ENCODE results near the gene FKRP. TPM values are rescaled to one million over a fixed set of nuclear protein-coding genes. Genes with fewer than 3 reads are reported as not detected.
"Not testable (repeated sequence)": the region's sequence is repeated elsewhere in the genome, so short reads cannot be mapped to it uniquely, and the experiment has no call there.

Gene FKRP
- total RNA-seq, 1 experiment from 2014 or later = 33.1 TPM

GRCh38 chr19:46704379-46705076, 41.3 kb upstream of the FKRP start:
- intact Hi-C loops (cut with micrococcal nuclease; ENCODE audit: unreplicated experiment) = no loop called here
- no TSS peak for BruUV-seq (replicated peaks)
- H3K4me1 ChIP-seq = no peaks in the 10 kb centered on the region
- no peaks in the 10 kb centered on the region for H3K9me3 Mint-ChIP-seq (ENCODE audit: unreplicated experiment)
- peak; percentile 83 to 97 for TF ChIP-seq CTCF (IDR thresholded peaks at IDR 0.05; ENCODE audit: insufficient read depth in 1 of 2, low read depth in 1 of 2, low read length in 1 of 2, severe bottlenecking in 1 of 2, unreplicated experiment in 1 of 2)
- ChIA-PET CTCF (no interaction called here), POLR2A (no interaction called here)
- H3K4me1 Mint-ChIP-seq (ENCODE audit: low read depth, unreplicated experiment) = no peaks in the 10 kb centered on the region
- peaks cover 76% of the 10 kb centered on the region for H3K36me3 Mint-ChIP-seq (ENCODE audit: insufficient read depth, unreplicated experiment)
- H3K4me3 Mint-ChIP-seq (ENCODE audit: unreplicated experiment) = no peak overlapping the region
- no peaks in the 10 kb centered on the region for H3K27me3 ChIP-seq (replicated peaks; ENCODE audit: control insufficient read depth, insufficient read depth, low read length)
- H3K27ac Mint-ChIP-seq (ENCODE audit: unreplicated experiment) = no peak overlapping the region
- H3K36me3 ChIP-seq (ENCODE audit: control insufficient read depth, insufficient read depth, low read length) = peaks cover 2% of the 10 kb centered on the region
- no peak overlapping the region for H3K4me3 ChIP-seq (ENCODE audit: low read depth, low read length)
- DNase-seq = peak in 1 of 2 experiments; percentile 74
- no peaks in the 10 kb centered on the region for H3K27me3 Mint-ChIP-seq (ENCODE audit: insufficient read depth, unreplicated experiment)
- no peaks in the 10 kb centered on the region for H3K9me3 ChIP-seq

- H3K4me3 Mint-ChIP-seq (ENCODE audit: unreplicated experiment) = no peak overlapping the region
- H3K27ac Mint-ChIP-seq (ENCODE audit: unreplicated experiment) = no peak overlapping the region
- no peaks in the 10 kb centered on the region for H3K27me3 Mint-ChIP-seq (ENCODE audit: insufficient read depth, unreplicated experiment)
- no TSS peak for BruUV-seq (replicated peaks)
- Histone ChIP-seq H3K9me3 (no peaks in the 10 kb centered on the region), H3K4me3 (ENCODE audit: low read depth, low read length) (no peak overlapping the region), H3K27me3 (replicated peaks; ENCODE audit: control insufficient read depth, insufficient read depth, low read length) (no peaks in the 10 kb centered on the region), H3K36me3 (ENCODE audit: control insufficient read depth, insufficient read depth, low read length) (no peaks in the 10 kb centered on the region; the same call in 1 of the 2 replicates), H3K4me1 (peaks cover 8% of the 10 kb centered on the region)
- CTCF ChIA-PET = interaction anchor here (0.7 kb wide), 1 partner anchor 11 kb away, joined by 3 read pairs; no protein-coding TSS in a partner anchor
- H3K4me1 Mint-ChIP-seq (ENCODE audit: low read depth, unreplicated experiment) = peaks cover 6% of the 10 kb centered on the region
- POLR2A ChIA-PET = no interaction called here
- no peak for DNase-seq
- intact Hi-C loops (cut with micrococcal nuclease; ENCODE audit: unreplicated experiment) = no loop called here
- no peak for TF ChIP-seq CTCF (IDR thresholded peaks at IDR 0.05; ENCODE audit: insufficient read depth in 1 of 2, low read depth in 1 of 2, low read length in 1 of 2, severe bottlenecking in 1 of 2, unreplicated experiment in 1 of 2)
- no peaks in the 10 kb centered on the region for H3K9me3 Mint-ChIP-seq (ENCODE audit: unreplicated experiment)
- H3K36me3 Mint-ChIP-seq (ENCODE audit: insufficient read depth, unreplicated experiment) = peaks cover 30% of the 10 kb centered on the region
Observed at GRCh38 chr19:46710687-46711086, 35.2 kb upstream of the FKRP start.

- H3K36me3 ChIP-seq (ENCODE audit: control insufficient read depth, insufficient read depth, low read length); BruUV-seq (replicated peaks); H3K4me3 ChIP-seq (ENCODE audit: low read depth, low read length); H3K4me3 Mint-ChIP-seq (ENCODE audit: unreplicated experiment); H3K27me3 ChIP-seq (replicated peaks; ENCODE audit: control insufficient read depth, insufficient read depth, low read length); DNase-seq; H3K27me3 Mint-ChIP-seq (ENCODE audit: insufficient read depth, unreplicated experiment); H3K9me3 ChIP-seq; intact Hi-C loops (cut with micrococcal nuclease; ENCODE audit: unreplicated experiment); H3K9me3 Mint-ChIP-seq (ENCODE audit: unreplicated experiment); H3K27ac Mint-ChIP-seq (ENCODE audit: unreplicated experiment): not testable (repeated sequence)
- Mint-ChIP-seq H3K4me1 (ENCODE audit: low read depth, unreplicated experiment) (peaks cover 12% of the 10 kb centered on the region), H3K36me3 (ENCODE audit: insufficient read depth, unreplicated experiment) (peaks cover 41% of the 10 kb centered on the region)
- ChIA-PET POLR2A (interaction anchor here (0.6 kb wide), 1 partner anchor 262 kb away, joined by 4 read pairs; no protein-coding TSS in a partner anchor), CTCF (interaction anchor here (0.7 kb wide), 2 partner anchors 54 to 93 kb away, joined by 3 to 7 read pairs; no protein-coding TSS in a partner anchor)
- H3K4me1 ChIP-seq = peaks cover 13% of the 10 kb centered on the region
Observed at GRCh38 chr19:46712768-46713338, 33.0 kb upstream of the FKRP start.
